GM19239 (cell line): ENCODE results near the gene SMCO1.
"Not testable (repeated sequence)": the region's sequence is repeated elsewhere in the genome, so short reads cannot be mapped to it uniquely, and the experiment has no call there.

Experiments
- DNase-seq: peaks from one replicate; pipeline ENCODE4 v3.0.0; 2011; ENCODE audit warnings: low spot score; ENCODE audit not compliant: insufficient read length
- FAIRE-seq: peaks from 2 replicates; lab custom pipeline; 2011; peaks lifted over from hg19 to GRCh38; lab: Jason Lieb, UNC

SMCO1 gene

GRCh38 chr3:196499061-196499460 is 16.1 kb downstream of the SMCO1 start:
- no peak for DNase-seq

GRCh38 chr3:196498297-196498696 is 16.8 kb downstream of the SMCO1 start:
- no peak for FAIRE-seq
- DNase-seq: no peak

More at GRCh38 chr3:196499061-196499460, 16.1 kb downstream of the SMCO1 start:
- no peak for FAIRE-seq

GRCh38 chr3:196496183-196496582 is 19.0 kb downstream of the SMCO1 start:
- no peak for DNase-seq
- FAIRE-seq: no peak

GRCh38 chr3:196493292-196493691 is 21.9 kb downstream of the SMCO1 start:
- DNase-seq (no peak), FAIRE-seq (no peak)

- no peak for FAIRE-seq
Observed at GRCh38 chr3:196492080-196492479, 23.1 kb downstream of the SMCO1 start.

GRCh38 chr3:196489747-196490146 is 25.4 kb downstream of the SMCO1 start:
- DNase-seq: no peak
- FAIRE-seq: no peak

More at GRCh38 chr3:196492080-196492479, 23.1 kb downstream of the SMCO1 start:
- DNase-seq: no peak

GRCh38 chr3:196486263-196486662 is 28.9 kb downstream of the SMCO1 start:
- FAIRE-seq (no peak), DNase-seq (no peak)

- DNase-seq (no peak), FAIRE-seq (no peak)
Observed at GRCh38 chr3:196477678-196478077, 37.5 kb downstream of the SMCO1 start.

GRCh38 chr3:196472286-196472685 is 42.9 kb downstream of the SMCO1 start:
- FAIRE-seq (no peak), DNase-seq (no peak)

GRCh38 chr3:196471551-196471950 is 43.6 kb downstream of the SMCO1 start:
- FAIRE-seq (no peak), DNase-seq (no peak)

GRCh38 chr3:196470182-196470581 is 45.0 kb downstream of the SMCO1 start:
- DNase-seq, FAIRE-seq: not testable (repeated sequence)

- DNase-seq: no peak
- FAIRE-seq: no peak
Observed at GRCh38 chr3:196463804-196464203, 51.3 kb downstream of the SMCO1 start.

GRCh38 chr3:196463478-196463756 is 51.7 kb downstream of the SMCO1 start:
- no peak for DNase-seq

GRCh38 chr3:196462680-196463477 is 52.3 kb downstream of the SMCO1 start:
- not testable (repeated sequence) for FAIRE-seq

More at GRCh38 chr3:196463478-196463756, 51.7 kb downstream of the SMCO1 start:
- FAIRE-seq: no peak

GRCh38 chr3:196458063-196458462 is 57.1 kb downstream of the SMCO1 start:
- DNase-seq: no peak
- FAIRE-seq: no peak

More at GRCh38 chr3:196462680-196463477, 52.3 kb downstream of the SMCO1 start:
- DNase-seq: not testable (repeated sequence)

- not testable (repeated sequence) for DNase-seq, FAIRE-seq
Observed at GRCh38 chr3:196457470-196457869, 57.7 kb downstream of the SMCO1 start.
